AG09309 (cell line): ENCODE data around the gene SST.

Source experiments
- DNase-seq: peaks from one replicate; pipeline ENCODE4 v3.0.0-alpha.2; 2010; ENCODE audit warnings: low read depth
- H3K4me3 ChIP-seq: 2 replicates; pipeline ENCODE4 v1.5.1; 2011; ENCODE audit warnings: mild to moderate bottlenecking, low read depth, low read length, moderate library complexity; ENCODE audit not compliant: control insufficient read depth
- TF ChIP-seq, protein P1 (sequence below): IDR thresholded peaks from 2 replicates; pipeline ENCODE4 v1.5.1; 2011; ENCODE audit warnings: mild to moderate bottlenecking, low read depth, low read length, inconsistent platforms; ENCODE audit not compliant: insufficient read depth, control insufficient read depth; ENCODE audit errors: missing control alignments

The SST gene

DNA sequence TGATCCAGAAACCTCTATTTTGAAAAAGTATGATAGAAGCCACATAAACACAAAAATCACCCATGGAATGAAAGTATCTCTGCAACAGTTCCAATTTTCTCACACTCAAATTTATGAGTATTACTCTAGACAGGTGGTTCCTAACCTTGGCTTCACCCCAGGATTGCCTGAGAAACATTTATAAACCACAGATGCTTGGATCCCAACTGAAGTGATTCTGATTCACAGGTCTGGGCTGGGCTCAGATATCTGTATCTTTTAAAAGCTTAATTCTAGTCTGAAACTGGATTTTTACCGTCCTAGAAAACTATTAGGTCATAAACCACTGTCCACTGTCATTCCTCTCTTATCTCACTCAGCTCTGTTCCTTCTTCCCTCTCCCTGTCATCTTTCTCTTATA lies 7.4 kb upstream of the SST start:
- TF ChIP-seq, protein P1, sequence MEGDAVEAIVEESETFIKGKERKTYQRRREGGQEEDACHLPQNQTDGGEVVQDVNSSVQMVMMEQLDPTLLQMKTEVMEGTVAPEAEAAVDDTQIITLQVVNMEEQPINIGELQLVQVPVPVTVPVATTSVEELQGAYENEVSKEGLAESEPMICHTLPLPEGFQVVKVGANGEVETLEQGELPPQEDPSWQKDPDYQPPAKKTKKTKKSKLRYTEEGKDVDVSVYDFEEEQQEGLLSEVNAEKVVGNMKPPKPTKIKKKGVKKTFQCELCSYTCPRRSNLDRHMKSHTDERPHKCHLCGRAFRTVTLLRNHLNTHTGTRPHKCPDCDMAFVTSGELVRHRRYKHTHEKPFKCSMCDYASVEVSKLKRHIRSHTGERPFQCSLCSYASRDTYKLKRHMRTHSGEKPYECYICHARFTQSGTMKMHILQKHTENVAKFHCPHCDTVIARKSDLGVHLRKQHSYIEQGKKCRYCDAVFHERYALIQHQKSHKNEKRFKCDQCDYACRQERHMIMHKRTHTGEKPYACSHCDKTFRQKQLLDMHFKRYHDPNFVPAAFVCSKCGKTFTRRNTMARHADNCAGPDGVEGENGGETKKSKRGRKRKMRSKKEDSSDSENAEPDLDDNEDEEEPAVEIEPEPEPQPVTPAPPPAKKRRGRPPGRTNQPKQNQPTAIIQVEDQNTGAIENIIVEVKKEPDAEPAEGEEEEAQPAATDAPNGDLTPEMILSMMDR, result no peak
- no peak overlapping the region for H3K4me3 ChIP-seq
- no peak for DNase-seq

DNA sequence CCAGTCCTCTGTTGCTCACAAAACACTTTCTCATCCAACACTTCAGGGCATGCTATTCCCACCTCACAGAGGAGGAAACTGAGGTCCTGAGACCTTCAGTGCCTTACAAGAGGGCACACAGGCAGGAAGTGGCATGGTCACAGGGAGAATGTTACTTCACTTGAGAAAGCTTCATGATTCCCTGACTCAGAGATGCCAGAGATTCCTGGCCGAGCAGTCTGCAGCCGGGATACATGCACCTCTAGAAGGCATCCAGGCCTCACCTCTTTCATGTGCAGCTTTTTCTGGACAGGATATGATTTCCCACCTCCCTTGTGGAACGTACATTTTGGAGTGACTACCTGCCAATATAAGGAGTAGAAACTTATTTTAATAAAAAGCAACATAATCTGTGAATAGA lies 2.8 kb upstream of the SST start:
- TF ChIP-seq, protein P1, result no peak
- DNase-seq, result no peak
- H3K4me3 ChIP-seq, result no peak overlapping the region

DNA sequence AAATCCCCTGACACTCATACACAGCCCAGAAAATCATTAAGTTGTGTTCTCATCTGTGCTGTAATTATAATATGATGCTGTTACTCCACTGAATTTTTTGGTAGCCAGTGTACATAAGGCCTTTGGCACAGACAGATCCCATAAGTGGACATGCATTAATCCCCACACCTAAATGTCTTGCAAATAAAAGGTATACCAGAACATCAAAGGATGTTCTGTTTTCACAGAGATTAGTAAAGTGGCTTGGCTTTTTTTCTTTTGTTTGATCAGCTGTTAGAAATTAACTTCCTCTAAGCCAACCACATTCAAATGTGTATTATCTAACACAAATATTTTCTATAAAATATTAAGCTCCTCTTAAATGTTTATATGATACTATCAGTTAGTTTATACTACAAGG lies 2.7 kb downstream of the SST start:
- no peak for DNase-seq
- TF ChIP-seq, protein P1, result no peak
- H3K4me3 ChIP-seq, result no peak overlapping the region

DNA sequence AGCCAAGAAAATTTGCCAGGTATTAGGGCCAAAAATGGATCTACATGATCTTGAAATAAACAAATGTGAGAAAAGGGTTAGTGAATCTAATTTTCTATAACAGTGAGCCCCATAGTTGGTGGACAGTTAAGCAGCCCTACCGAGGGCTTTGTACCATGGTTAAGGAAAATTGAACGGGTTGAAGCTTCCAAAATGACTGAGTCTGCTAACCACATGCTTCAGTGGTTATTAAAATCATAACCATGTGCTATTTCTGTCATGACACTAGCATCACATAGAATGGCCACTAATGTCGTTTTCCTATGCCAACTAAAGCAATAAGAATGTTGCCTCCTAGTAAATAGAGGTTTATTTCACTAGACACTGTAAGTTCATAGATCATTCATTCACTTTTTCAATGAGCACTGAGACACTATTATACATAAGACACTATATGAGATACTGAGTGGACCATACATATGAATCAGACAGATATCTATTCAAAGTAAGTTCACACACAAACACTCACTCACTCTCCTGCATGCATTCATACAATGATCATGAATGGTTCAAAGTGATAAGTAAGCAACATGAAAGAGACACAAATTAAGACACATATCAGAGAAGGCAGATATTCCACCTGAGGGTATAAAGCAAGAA lies 4.3 kb downstream of the SST start:
- TF ChIP-seq, protein P1, result no peak
- DNase-seq, result no peak

DNA sequence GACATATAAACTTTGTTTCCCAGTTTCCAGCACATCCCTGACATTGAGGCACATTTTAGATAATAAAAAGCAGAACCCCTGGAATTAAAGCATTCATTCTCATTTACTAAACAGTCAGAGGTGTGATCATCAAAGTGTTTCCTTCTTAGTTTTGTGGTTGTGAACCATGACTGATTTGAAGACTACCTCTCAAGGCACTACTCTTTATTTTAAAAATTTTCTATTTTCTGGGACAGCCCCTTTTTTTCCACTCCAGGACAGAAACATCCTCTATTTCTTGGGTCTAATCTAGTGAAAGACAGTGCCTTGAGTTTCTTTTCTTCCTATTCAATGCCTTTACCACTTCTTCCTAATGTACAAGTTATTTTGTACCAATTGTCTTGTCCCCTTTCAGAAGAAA lies 5.2 kb downstream of the SST start:
- TF ChIP-seq, protein P1, result no peak
- DNase-seq, result no peak
- no peak overlapping the region for H3K4me3 ChIP-seq

More for the DNA sequence above, 4.3 kb downstream of the SST start:
- H3K4me3 ChIP-seq, result no peak overlapping the region

DNA sequence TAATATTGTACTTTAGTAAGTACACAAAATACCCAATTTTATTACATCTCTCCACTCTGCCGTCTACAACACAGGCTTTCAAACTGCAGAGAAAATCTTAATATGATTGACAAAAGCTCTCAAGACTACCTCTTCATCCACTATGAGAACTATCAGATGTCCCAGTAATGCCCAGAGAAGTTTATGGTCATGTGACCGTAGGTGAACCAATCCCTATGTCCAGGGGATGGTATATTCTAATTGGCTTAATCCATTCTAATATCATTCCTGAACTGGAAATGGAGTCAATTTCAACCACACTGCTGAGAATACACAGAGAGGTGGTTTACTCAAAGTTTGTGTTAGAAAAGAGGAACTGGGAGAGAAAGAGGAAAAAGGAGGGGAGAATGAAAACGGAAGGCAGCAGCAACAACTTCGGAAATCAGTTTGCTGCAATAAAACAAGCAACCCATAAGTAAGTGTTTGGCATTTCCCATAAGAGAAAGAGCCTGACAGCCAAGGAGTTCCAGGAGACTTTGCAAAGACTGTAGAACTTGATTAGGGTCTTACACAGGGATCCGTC lies 7.3 kb downstream of the SST start:
- no peak for DNase-seq
- H3K4me3 ChIP-seq, result no peak overlapping the region
- TF ChIP-seq, protein P1, result no peak
